Mesendoderm (in vitro differentiated cells): ENCODE data around the gene RIPK3.

Source experiments
- DNase-seq: peaks from one replicate; pipeline ENCODE4 v3.0.0; 2013
- H2AK5ac ChIP-seq: 2 replicates; pipeline ENCODE4 v1.6.1; 2013; ENCODE audit warnings: low read length, inconsistent platforms
- H2BK120ac ChIP-seq: 2 replicates; pipeline ENCODE4 v1.6.1; 2013; ENCODE audit warnings: low read depth, mild to moderate bottlenecking, low read length, moderate library complexity, mixed read lengths
- H2BK15ac ChIP-seq: replicated peaks from 2 replicates; pipeline ENCODE4 v1.6.1; 2013; ENCODE audit warnings: low read depth, mild to moderate bottlenecking, moderate library complexity
- H2BK5ac ChIP-seq: 2 replicates; pipeline ENCODE4 v1.6.1; 2013; ENCODE audit warnings: low read length, inconsistent platforms
- H3K18ac ChIP-seq: 2 replicates; pipeline ENCODE4 v1.6.1; 2013; ENCODE audit warnings: mild to moderate bottlenecking, low read length, mixed read lengths
- H3K23ac ChIP-seq: one replicate; pipeline ENCODE4 v1.6.1; 2013; ENCODE audit warnings: low read length
- H3K27ac ChIP-seq: 2 replicates; pipeline ENCODE4 v1.5.1; 2013; ENCODE audit warnings: low read depth, mild to moderate bottlenecking, inconsistent platforms, low read length, moderate library complexity
- H3K27me3 ChIP-seq: 2 replicates; pipeline ENCODE4 v1.6.1; 2013; ENCODE audit warnings: low read length, control low read depth, mild to moderate bottlenecking, inconsistent platforms; ENCODE audit not compliant: insufficient read depth, poor library complexity
- H3K36me3 ChIP-seq: 2 replicates; pipeline ENCODE4 v1.6.1; 2013; ENCODE audit warnings: low read length, inconsistent platforms; ENCODE audit not compliant: control insufficient read depth, insufficient read depth
- H3K4ac ChIP-seq: one replicate; pipeline ENCODE4 v1.6.1; 2013; ENCODE audit warnings: low read depth, mild to moderate bottlenecking, low read length, moderate library complexity
- H3K4me1 ChIP-seq: 2 replicates; pipeline ENCODE4 v1.6.1; 2013; ENCODE audit warnings: low read depth, low read length, inconsistent platforms; ENCODE audit not compliant: control insufficient read depth
- H3K4me2 ChIP-seq: 2 replicates; pipeline ENCODE4 v1.6.1; 2013; ENCODE audit warnings: low read length
- H3K4me3 ChIP-seq: 2 replicates; pipeline ENCODE4 v1.5.1; 2013; ENCODE audit warnings: mild to moderate bottlenecking, low read length
- H3K56ac ChIP-seq: one replicate; pipeline ENCODE4 v1.6.1; 2013; ENCODE audit warnings: low read length
- H3K79me1 ChIP-seq: 2 replicates; pipeline ENCODE4 v1.6.1; 2013; ENCODE audit warnings: low read length, inconsistent platforms
- H3K79me2 ChIP-seq: 2 replicates; pipeline ENCODE4 v1.6.1; 2013; ENCODE audit warnings: mild to moderate bottlenecking, low read length; ENCODE audit not compliant: control insufficient read depth, insufficient read depth
- H3K9ac ChIP-seq: 2 replicates; pipeline ENCODE4 v1.6.1; 2013; ENCODE audit warnings: low read length, inconsistent platforms
- H4K5ac ChIP-seq: one replicate; pipeline ENCODE4 v1.6.1; 2013; ENCODE audit warnings: low read length
- H4K8ac ChIP-seq: one replicate; pipeline ENCODE4 v1.6.1; 2013; ENCODE audit warnings: low read depth, mild to moderate bottlenecking, control low read depth, low read length, moderate library complexity
- WGBS: extraction: QIAGEN DNeasy Blood & Tissue Kit; methylation state at CpG from one replicate; pipeline ENCODE4 v1.1.7; 2013; ENCODE audit warnings: low lambda C conversion rate, missing lambda C conversion rate; ENCODE audit not compliant: insufficient coverage; ENCODE audit errors: extremely low coverage; 5-methylcytosine and 5-hydroxymethylcytosine counted together

Gene RIPK3

DNA sequence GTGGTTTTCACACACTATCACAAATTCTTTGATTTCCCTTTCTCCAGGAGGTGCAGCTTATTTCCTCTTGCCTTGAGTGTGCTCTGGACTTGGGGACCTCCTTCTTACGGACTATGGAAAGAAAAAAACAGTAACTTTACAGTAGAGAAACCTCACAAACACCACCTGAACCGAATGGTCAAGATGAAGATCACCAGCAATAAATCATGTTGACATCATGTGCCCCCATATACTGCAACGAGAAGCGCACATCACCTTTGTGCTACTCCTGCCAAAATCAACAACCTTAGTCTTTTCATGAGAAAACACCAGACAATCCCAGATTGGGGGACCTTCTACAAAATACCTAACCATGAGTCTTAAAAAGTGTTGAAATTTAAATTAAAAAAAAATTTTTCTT is 45.7 kb upstream of the RIPK3 start:
- Histone ChIP-seq H3K23ac (no peak overlapping the region), H3K4me1 (no peaks in the 10 kb centered on the region), H3K36me3 (no peaks in the 10 kb centered on the region), H4K5ac (no peak overlapping the region), H2BK120ac (no peak overlapping the region), H3K9ac (no peak overlapping the region), H2BK15ac (no peak overlapping the region), H3K56ac (no peak overlapping the region), H3K4me2 (no peak overlapping the region), H3K18ac (no peak overlapping the region), H3K4ac (no peak overlapping the region), H2AK5ac (no peak overlapping the region), H4K8ac (no peak overlapping the region), H3K27ac (no peak overlapping the region), H2BK5ac (no peak overlapping the region), H3K79me2 (no peaks in the 10 kb centered on the region), H3K27me3 (no peaks in the 10 kb centered on the region), H3K79me1 (no peaks in the 10 kb centered on the region), H3K4me3 (no peak overlapping the region)
- WGBS = no CpG with 5 or more reads among the region's 4 CpGs
- no peak for DNase-seq

DNA sequence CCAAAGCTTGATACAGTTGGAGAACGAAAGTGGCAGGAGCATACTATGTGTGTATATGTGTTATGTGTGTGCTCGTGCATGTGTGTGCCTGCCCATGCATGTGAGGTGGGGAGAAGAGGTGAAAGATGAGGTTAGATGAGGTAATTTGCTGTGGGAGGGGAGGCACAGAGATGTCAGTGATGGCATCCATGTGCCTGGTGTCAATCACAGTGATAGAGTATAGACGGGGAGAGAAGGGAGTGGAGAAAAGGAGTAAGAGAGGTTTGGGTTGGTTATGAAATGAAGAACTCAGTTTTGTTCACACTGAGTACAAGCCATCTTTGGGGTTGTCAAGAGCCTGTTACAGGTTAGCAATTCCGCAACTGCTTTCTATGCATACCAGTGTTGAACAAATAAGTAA is 44.4 kb upstream of the RIPK3 start:
- DNase-seq = no peak
- Histone ChIP-seq H3K4ac (no peak overlapping the region), H3K9ac (no peak overlapping the region), H2BK5ac (no peak overlapping the region), H2BK120ac (no peak overlapping the region), H4K5ac (no peak overlapping the region), H2BK15ac (no peak overlapping the region), H3K79me2 (no peaks in the 10 kb centered on the region), H3K4me1 (no peaks in the 10 kb centered on the region), H2AK5ac (no peak overlapping the region), H3K27ac (no peak overlapping the region), H3K56ac (no peak overlapping the region), H3K4me2 (no peak overlapping the region), H4K8ac (no peak overlapping the region), H3K27me3 (no peaks in the 10 kb centered on the region), H3K18ac (no peak overlapping the region), H3K4me3 (no peak overlapping the region), H3K23ac (no peak overlapping the region), H3K36me3 (no peaks in the 10 kb centered on the region), H3K79me1 (no peaks in the 10 kb centered on the region)
- WGBS = no CpG with 5 or more reads among the region's 4 CpGs

DNA sequence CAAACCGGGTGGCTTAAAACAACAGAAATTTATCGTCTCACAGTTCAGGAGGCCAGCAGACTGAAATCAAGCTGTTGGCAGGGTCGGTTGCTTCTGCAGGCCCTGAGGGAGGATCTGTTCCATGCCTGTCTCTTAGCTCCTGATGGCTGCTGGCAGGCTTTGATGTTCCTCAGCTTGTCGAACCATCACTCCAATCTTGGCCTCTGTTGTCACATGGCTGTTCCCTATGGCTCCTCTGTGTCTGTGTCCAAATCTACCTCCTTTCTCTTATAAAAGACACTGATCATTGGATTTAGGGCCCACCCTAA is 42.2 kb upstream of the RIPK3 start:
- no peak for DNase-seq
- no peak overlapping the region for H3K4ac ChIP-seq
- no peaks in the 10 kb centered on the region for H3K27me3 ChIP-seq
- no peak overlapping the region for H3K4me2 ChIP-seq
- no peak overlapping the region for H3K18ac ChIP-seq
- H3K23ac ChIP-seq = no peak overlapping the region
- no peak overlapping the region for H4K8ac ChIP-seq
- no peak overlapping the region for H3K56ac ChIP-seq
- no peak overlapping the region for H3K9ac ChIP-seq
- no peak overlapping the region for H4K5ac ChIP-seq
- H3K79me1 ChIP-seq = no peaks in the 10 kb centered on the region
- WGBS = no CpG with 5 or more reads among the region's 4 CpGs
- no peaks in the 10 kb centered on the region for H3K79me2 ChIP-seq
- H2AK5ac ChIP-seq = no peak overlapping the region
- no peak overlapping the region for H3K27ac ChIP-seq
- no peak overlapping the region for H2BK120ac ChIP-seq
- H2BK5ac ChIP-seq = no peak overlapping the region
- no peak overlapping the region for H2BK15ac ChIP-seq
- H3K4me3 ChIP-seq = no peak overlapping the region
- no peaks in the 10 kb centered on the region for H3K36me3 ChIP-seq
- no peaks in the 10 kb centered on the region for H3K4me1 ChIP-seq

DNA sequence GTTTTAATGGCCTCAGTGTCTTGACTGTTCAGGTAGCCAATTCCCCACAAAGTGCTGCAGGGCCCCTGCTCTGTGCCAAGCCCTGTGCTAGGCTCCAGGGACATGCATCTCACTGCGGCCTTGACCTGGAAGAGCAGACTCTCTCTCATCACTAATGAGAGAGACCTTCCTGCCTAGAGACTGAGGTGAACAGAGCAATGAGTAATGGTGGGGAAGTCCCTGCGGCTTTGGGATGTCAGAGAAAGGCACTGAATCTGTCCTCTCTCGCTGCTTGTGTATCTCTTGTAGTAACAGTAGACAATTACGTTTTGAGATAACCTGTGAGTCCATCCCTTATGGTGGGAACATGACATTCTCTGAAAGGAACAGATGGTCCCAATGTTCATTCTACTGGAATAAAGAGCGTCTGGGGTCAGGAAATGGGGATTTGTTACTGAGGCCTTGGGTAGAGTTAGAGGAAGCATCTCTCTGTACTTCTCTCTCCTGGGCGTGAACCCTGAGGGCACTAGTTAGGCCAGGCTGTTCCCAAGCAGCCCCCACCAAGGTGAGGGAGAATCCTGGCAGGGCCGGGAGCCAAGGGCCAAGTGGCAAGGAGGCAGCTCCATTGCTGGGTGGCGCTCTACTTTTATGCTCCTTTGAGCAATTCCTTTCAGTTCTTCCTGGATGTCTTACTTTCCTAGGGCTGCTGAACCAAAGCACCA is 41.7 kb upstream of the RIPK3 start:
- Histone ChIP-seq H2BK15ac (no peak overlapping the region), H3K27me3 (no peaks in the 10 kb centered on the region), H3K9ac (no peak overlapping the region), H3K23ac (no peak overlapping the region), H3K36me3 (no peaks in the 10 kb centered on the region), H4K5ac (no peak overlapping the region), H3K79me1 (no peaks in the 10 kb centered on the region), H2BK120ac (no peak overlapping the region), H4K8ac (no peak overlapping the region), H3K79me2 (no peaks in the 10 kb centered on the region), H3K4ac (no peak overlapping the region), H3K18ac (no peak overlapping the region), H2AK5ac (no peak overlapping the region), H2BK5ac (no peak overlapping the region), H3K27ac (no peak overlapping the region), H3K4me2 (no peak overlapping the region), H3K4me1 (no peaks in the 10 kb centered on the region), H3K4me3 (no peak overlapping the region), H3K56ac (no peak overlapping the region)
- DNase-seq = no peak
- no CpG with 5 or more reads among the region's 8 CpGs for WGBS

DNA sequence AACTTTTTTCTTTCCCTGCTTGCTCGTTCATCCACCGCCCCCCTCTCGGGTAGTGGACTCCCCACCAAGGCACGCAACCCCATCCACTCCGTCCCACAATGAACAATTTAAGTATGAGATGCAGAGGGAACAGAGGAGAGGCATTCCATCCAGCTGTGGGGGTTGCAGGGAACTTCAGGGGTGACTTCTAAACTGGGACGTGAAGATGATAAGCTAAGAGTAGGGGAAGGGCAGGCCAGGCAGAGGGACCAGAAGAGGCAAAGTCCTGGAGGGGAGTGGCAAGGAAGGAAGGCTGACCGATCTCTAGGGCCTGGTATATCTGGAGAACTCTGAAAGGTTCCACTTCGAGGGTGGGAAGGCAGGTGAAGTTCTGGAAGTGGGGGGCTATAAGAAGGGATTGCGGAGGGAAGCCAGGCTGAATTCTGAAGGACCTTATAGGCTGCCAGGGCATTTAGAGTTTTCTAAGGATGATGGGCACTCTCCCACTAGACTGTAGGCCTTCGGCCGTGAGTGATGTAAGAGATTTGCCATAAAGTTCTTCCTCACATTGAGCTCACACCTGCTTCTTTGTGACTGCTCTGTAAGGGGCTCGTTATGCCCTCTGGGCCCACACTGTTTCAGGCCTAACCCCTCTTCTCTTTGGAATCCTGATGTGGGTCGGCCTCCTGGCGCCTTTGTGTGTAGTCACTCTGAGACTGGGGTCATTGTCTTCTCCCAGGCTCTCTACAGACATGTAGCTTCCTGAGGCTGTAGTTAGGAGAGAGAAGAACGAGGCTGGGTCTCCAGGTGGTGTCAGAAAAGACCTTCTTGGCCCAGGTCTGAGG is 40.3 kb upstream of the RIPK3 start:
- no peak overlapping the region for H3K4me3 ChIP-seq
- no CpG with 5 or more reads among the region's 15 CpGs for WGBS

More for the DNA sequence above, 40.3 kb upstream of the RIPK3 start:
- Histone ChIP-seq H3K23ac (no peak overlapping the region), H2BK120ac (no peak overlapping the region), H4K8ac (no peak overlapping the region), H3K4ac (no peak overlapping the region), H3K56ac (no peak overlapping the region), H3K27me3 (no peaks in the 10 kb centered on the region), H4K5ac (no peak overlapping the region), H3K27ac (no peak overlapping the region), H3K18ac (no peak overlapping the region), H3K4me1 (peaks cover 3% of the 10 kb centered on the region), H2BK5ac (no peak overlapping the region), H2BK15ac (no peak overlapping the region), H2AK5ac (no peak overlapping the region), H3K4me2 (no peak overlapping the region), H3K79me1 (no peaks in the 10 kb centered on the region), H3K79me2 (no peaks in the 10 kb centered on the region), H3K9ac (no peak overlapping the region), H3K36me3 (no peaks in the 10 kb centered on the region)
- no peak for DNase-seq
